Left ventricle myocardium inferior (tissue), 1 donor: ENCODE data around the gene SLC35F1. TPM values are rescaled to one million over a fixed set of nuclear protein-coding genes. Genes with fewer than 3 reads are reported as not detected.

Experiments
- DNase-seq: peaks from one replicate; pipeline ENCODE4 v3.0.0-alpha.2; 2020
- H3K27ac ChIP-seq: fragments of 200-600 bp; replicated peaks from 2 replicates; pipeline ENCODE4 v1.8.0; 2021
- H3K27me3 ChIP-seq: fragments of 200-600 bp; 2 replicates; pipeline ENCODE4 v1.8.0; 2021; ENCODE audit warnings: low read depth
- H3K36me3 ChIP-seq: fragments of 200-600 bp; 2 replicates; pipeline ENCODE4 v1.8.0; 2021
- H3K4me1 ChIP-seq: fragments of 200-600 bp; 2 replicates; pipeline ENCODE4 v1.8.0; 2021
- H3K4me3 ChIP-seq: fragments of 200-600 bp; 2 replicates; pipeline ENCODE4 v1.8.0; 2021; ENCODE audit warnings: mild to moderate bottlenecking, moderate library complexity
- H3K9me3 ChIP-seq: fragments of 200-600 bp; replicated peaks from 2 replicates; pipeline ENCODE4 v1.8.0; 2021
- intact Hi-C: fragments of 100-400 bp; cut with micrococcal nuclease; formaldehyde crosslinking; loops from one replicate; pipeline ENCODE4 v1.11.0; 2022
- total RNA-seq: library from RNA; stranded (reverse); fragmentation: NEBNext Ultra II Directional; extraction: Animal tissue kit (Norgen Biotek cat#: 25700); gene quantifications from one replicate; pipeline ENCODE4 v1.2.1, GENCODE V29; 2021
- TF ChIP-seq, protein P1 (sequence below): fragments of 200-600 bp; IDR thresholded peaks from 2 replicates; pipeline ENCODE4 v1.8.0; 2021; ENCODE audit warnings: antibody characterized with exemption, mild to moderate bottlenecking, borderline replicate concordance
- donor health status: DM: no; HTN: yes; CAD: no; lungs with severe emphysema.

The SLC35F1 gene
- total RNA-seq, 1 donor from 2014 or later = 6.4 TPM

DNA sequence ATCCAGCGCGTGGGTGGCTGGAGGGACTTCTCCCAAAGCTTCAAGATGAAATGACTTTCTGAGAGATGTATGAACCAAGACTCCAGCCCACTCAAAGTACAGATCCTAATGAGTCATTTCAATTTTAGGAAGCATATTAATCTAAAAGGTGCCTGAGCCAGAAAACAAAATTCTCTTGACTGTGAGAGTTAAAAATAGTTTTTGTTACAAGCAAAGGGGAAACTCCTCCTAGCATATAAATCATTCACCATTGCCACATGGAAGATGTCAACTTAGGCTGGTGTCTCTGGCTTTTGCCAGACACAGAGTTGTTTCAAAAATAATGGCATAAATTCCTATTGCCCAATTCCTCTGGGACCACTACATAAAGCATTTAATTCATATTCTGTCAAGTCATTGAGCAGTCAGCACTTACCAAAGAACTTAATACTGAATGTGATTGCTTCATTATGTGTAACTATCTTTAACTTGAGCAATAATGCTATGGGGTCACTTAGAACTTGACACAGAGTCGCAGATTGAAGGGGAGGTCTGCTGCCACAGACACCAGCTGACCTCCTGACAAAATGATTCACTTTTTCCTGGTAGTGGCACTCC lies 280.6 kb downstream of the SLC35F1 start:
- DNase-seq = no peak
- H3K4me3 ChIP-seq = no peak overlapping the region
- intact Hi-C loops = no loop called here

DNA sequence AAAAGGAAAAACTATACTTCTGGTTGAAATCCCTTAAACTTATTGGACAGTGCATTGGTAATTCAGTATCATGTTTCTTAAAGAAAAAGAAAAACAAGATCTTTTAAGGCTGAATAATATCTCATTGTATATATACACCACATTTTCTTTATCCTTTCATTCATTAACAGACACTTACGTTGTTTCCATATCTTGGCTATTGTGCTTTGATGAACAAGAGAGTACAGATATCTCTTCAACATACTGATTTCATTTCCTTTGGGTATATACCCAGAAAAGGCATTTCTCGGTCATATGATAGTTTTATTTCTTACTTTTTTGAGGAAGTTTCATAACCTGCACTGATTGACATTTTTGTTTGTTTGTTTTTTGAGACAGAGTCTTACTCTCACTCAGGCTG lies 281.5 kb downstream of the SLC35F1 start:
- TF ChIP-seq, protein P1, sequence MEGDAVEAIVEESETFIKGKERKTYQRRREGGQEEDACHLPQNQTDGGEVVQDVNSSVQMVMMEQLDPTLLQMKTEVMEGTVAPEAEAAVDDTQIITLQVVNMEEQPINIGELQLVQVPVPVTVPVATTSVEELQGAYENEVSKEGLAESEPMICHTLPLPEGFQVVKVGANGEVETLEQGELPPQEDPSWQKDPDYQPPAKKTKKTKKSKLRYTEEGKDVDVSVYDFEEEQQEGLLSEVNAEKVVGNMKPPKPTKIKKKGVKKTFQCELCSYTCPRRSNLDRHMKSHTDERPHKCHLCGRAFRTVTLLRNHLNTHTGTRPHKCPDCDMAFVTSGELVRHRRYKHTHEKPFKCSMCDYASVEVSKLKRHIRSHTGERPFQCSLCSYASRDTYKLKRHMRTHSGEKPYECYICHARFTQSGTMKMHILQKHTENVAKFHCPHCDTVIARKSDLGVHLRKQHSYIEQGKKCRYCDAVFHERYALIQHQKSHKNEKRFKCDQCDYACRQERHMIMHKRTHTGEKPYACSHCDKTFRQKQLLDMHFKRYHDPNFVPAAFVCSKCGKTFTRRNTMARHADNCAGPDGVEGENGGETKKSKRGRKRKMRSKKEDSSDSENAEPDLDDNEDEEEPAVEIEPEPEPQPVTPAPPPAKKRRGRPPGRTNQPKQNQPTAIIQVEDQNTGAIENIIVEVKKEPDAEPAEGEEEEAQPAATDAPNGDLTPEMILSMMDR = no peak
- intact Hi-C loops = no loop called here
- no peaks in the 10 kb centered on the region for H3K36me3 ChIP-seq
- DNase-seq = no peak
- H3K4me1 ChIP-seq = peaks cover 42% of the 10 kb centered on the region
- no peaks in the 10 kb centered on the region for H3K27me3 ChIP-seq
- no peak overlapping the region for H3K27ac ChIP-seq
- H3K4me3 ChIP-seq = no peak overlapping the region
- no peaks in the 10 kb centered on the region for H3K9me3 ChIP-seq

More for the DNA sequence above, 280.6 kb downstream of the SLC35F1 start:
- no peaks in the 10 kb centered on the region for H3K36me3 ChIP-seq
- H3K27ac ChIP-seq = peak overlapping the region; percentile 10
- H3K27me3 ChIP-seq = no peaks in the 10 kb centered on the region
- peaks cover 44% of the 10 kb centered on the region for H3K4me1 ChIP-seq
- TF ChIP-seq, protein P1 = no peak
- H3K9me3 ChIP-seq = no peaks in the 10 kb centered on the region

DNA sequence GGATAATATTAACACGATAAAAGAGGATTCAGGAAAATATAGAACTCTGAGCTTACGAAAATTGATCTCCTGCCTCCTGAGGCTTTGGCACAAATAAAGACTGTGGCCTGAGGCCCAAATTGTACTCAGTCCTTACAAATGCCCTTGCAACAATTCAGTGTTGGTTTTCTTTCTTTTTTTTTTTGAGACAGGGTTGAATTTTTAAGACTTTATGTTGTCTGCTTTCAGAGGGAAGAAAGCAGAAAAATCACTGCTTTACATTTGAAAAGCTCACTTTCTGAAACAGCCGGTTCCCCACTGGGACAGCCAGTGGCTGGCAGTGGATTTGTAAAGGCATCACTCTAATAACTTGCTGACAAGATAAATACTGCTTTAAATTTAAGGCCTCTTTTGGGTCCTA lies 290.5 kb downstream of the SLC35F1 start:
- H3K27ac ChIP-seq = no peak overlapping the region
- DNase-seq = no peak
- TF ChIP-seq, protein P1 = no peak
- H3K36me3 ChIP-seq = no peaks in the 10 kb centered on the region
- no peak overlapping the region for H3K4me3 ChIP-seq
- no peaks in the 10 kb centered on the region for H3K9me3 ChIP-seq
- no peaks in the 10 kb centered on the region for H3K27me3 ChIP-seq
- H3K4me1 ChIP-seq = no peaks in the 10 kb centered on the region
- intact Hi-C loops = no loop called here

DNA sequence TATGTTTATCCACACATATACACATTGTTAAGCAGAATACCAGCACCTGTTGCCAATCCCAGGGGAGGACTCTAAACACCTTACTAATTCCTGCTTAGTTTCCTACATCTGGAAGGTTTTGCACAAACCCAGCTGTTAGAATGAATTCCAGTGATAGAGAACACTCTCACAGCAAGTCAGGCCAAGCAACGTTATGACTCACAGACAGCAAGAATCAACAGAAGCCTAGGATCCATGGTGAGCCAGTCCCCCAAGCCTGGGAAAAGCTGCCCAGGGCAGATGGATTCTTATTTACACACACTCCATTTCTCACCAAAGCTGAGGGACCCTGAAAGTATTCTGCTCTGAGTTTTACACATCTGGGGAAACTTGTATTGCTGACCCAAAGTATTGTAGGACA lies 291.7 kb downstream of the SLC35F1 start:
- Histone ChIP-seq H3K4me1 (no peaks in the 10 kb centered on the region), H3K27me3 (no peaks in the 10 kb centered on the region), H3K36me3 (no peaks in the 10 kb centered on the region), H3K4me3 (no peak overlapping the region), H3K27ac (no peak overlapping the region), H3K9me3 (no peaks in the 10 kb centered on the region)
- intact Hi-C loops = no loop called here
- DNase-seq = no peak
- TF ChIP-seq, protein P1 = no peak

DNA sequence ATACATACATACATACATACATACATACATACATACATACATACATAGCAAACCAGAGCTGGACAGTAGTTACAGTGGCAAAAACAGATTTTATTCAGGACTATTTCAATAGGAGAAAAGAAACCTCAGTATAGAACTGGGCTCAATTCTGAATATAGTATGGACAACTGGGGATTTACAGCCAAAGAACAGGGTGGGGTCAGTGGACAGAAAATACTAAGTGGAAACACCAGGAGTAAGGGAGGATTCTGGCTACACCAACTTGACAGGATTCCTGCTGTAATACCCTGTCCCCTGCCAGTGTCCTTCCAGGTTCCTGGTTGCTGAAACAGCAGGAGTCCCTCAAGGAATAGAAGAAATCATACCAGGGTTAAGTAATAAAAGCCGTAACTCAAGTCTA lies 293.1 kb downstream of the SLC35F1 start:
- H3K4me3 ChIP-seq = no peak overlapping the region
- TF ChIP-seq, protein P1 = no peak

More for the DNA sequence above, 293.1 kb downstream of the SLC35F1 start:
- DNase-seq = no peak
- Histone ChIP-seq H3K27ac (no peak overlapping the region), H3K9me3 (no peaks in the 10 kb centered on the region), H3K4me1 (no peaks in the 10 kb centered on the region), H3K27me3 (no peaks in the 10 kb centered on the region), H3K36me3 (no peaks in the 10 kb centered on the region)
- intact Hi-C loops = no loop called here
